NB4 (cell line): Measurements from ENCODE around the gene TAS1R3.

Experiments
- DNase-seq: peaks from one replicate; pipeline ENCODE4 v3.0.0; 2010; ENCODE audit warnings: low read depth
- H3K4me3 ChIP-seq: one replicate; pipeline ENCODE4 v1.5.1; 2011; ENCODE audit warnings: mild to moderate bottlenecking, low read depth, low read length, moderate library complexity
- MYC ChIP-seq: IDR thresholded peaks from 2 replicates; pipeline ENCODE4 v1.6.1; 2011; ENCODE audit warnings: low read depth, low read length
- POLR2A ChIP-seq: IDR thresholded peaks from 2 replicates; pipeline ENCODE4 v1.6.1; 2011; ENCODE audit warnings: mild to moderate bottlenecking; ENCODE audit not compliant: insufficient read length; ENCODE audit errors: extremely low read depth
- TF ChIP-seq, protein P1 (sequence below): IDR thresholded peaks from one replicate; pipeline ENCODE4 v1.5.1; 2012; ENCODE audit warnings: low read depth, low read length
- TF ChIP-seq, protein P2 (sequence below): IDR thresholded peaks from 2 replicates; pipeline ENCODE4 v1.6.1; 2011; ENCODE audit warnings: low read depth, low read length

The TAS1R3 gene

GRCh38 chr1:1338278-1338677 is 7.2 kb downstream of the TAS1R3 start:
- DNase-seq, result no peak
- no peak overlapping the region for H3K4me3 ChIP-seq
- TF ChIP-seq, protein P1, sequence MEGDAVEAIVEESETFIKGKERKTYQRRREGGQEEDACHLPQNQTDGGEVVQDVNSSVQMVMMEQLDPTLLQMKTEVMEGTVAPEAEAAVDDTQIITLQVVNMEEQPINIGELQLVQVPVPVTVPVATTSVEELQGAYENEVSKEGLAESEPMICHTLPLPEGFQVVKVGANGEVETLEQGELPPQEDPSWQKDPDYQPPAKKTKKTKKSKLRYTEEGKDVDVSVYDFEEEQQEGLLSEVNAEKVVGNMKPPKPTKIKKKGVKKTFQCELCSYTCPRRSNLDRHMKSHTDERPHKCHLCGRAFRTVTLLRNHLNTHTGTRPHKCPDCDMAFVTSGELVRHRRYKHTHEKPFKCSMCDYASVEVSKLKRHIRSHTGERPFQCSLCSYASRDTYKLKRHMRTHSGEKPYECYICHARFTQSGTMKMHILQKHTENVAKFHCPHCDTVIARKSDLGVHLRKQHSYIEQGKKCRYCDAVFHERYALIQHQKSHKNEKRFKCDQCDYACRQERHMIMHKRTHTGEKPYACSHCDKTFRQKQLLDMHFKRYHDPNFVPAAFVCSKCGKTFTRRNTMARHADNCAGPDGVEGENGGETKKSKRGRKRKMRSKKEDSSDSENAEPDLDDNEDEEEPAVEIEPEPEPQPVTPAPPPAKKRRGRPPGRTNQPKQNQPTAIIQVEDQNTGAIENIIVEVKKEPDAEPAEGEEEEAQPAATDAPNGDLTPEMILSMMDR, result no peak
- TF ChIP-seq, protein P2, sequence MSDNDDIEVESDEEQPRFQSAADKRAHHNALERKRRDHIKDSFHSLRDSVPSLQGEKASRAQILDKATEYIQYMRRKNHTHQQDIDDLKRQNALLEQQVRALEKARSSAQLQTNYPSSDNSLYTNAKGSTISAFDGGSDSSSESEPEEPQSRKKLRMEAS, result no peak
- TF ChIP-seq POLR2A (no peak), MYC (no peak)

DNA sequence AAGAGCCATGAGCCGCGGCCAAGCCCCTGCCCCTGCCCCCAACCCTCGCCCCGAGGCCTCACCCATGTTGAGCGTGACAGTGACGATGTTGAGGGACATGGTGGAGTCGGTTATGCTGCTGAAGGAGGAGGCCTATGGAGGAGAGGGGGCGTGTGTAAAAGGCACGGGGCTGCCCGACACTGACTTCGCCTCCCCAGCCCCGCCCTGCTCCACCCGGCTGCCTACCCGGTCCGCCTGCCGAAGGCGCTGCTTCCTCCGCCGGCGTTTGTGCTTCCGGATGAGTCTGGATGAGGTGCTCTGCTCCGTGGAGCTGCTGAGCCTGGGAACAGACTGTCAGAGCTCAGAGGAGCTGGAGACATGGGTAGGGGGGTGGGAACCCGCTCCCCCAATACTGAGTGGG is 9.1 kb downstream of the TAS1R3 start:
- TF ChIP-seq, protein P2, result no peak
- no peak for TF ChIP-seq POLR2A
- TF ChIP-seq, protein P1, result no peak
- no peak for TF ChIP-seq MYC
- DNase-seq, result no peak
- H3K4me3 ChIP-seq, result no peak overlapping the region

DNA sequence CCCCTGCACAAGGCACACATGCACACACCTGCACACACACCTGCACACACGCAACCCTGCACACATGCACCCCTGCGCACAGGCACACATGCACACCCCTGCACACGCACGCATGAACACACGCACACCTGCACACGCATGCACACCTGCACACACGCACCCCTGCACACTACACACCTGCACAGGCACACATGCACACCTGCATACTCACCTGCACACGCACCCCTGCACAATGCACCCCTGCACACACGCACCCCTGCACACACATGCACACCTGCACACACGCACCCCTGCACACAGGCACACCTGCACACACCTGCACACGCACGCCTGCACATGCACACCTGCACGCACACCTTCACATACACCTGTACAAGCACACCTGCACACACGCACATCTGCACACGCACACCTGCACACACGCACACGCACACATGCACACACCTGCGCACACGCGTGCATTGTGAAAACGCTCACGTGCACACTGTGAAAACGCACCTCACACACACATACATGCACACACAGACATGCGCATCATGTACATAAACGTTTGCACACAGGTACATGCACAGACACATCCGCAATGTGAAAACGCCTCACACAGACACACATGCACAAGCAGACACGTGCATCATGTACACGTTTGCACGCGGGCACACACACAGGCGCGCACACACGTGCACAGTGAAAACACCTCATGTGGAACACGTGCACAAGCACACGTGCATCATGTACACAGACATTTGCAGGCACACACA is 9.9 kb downstream of the TAS1R3 start:
- no peak for DNase-seq
- no peak overlapping the region for H3K4me3 ChIP-seq
- TF ChIP-seq POLR2A, result no peak
- TF ChIP-seq, protein P1, result no peak
- TF ChIP-seq, protein P2, result no peak
- TF ChIP-seq MYC, result no peak

DNA sequence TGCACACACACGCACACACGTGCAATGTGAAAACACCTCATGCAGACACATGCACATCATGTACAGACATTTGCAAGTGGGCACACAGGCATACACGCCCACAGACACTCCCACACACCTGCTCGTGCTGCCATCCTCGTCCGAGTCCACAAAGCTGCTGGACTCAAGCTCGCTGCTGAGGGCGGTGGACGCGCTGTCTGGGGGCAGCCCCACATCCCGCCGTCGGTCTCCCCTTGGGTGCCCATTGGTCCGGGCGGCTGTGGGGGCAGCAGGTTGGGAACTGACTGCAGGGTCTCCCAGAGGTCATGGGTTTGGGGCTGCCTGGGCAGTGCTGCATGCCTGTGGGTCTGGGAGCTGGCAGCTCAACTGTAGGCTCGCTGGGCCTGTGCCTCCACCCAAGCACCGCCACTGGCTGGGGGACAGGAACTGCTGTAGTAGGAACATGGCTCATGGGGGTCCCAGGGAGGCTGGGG is 10.5 kb downstream of the TAS1R3 start:
- H3K4me3 ChIP-seq, result no peak overlapping the region
- TF ChIP-seq, protein P1, result no peak
- TF ChIP-seq MYC (no peak), POLR2A (no peak)
- TF ChIP-seq, protein P2, result no peak
- DNase-seq, result no peak

DNA sequence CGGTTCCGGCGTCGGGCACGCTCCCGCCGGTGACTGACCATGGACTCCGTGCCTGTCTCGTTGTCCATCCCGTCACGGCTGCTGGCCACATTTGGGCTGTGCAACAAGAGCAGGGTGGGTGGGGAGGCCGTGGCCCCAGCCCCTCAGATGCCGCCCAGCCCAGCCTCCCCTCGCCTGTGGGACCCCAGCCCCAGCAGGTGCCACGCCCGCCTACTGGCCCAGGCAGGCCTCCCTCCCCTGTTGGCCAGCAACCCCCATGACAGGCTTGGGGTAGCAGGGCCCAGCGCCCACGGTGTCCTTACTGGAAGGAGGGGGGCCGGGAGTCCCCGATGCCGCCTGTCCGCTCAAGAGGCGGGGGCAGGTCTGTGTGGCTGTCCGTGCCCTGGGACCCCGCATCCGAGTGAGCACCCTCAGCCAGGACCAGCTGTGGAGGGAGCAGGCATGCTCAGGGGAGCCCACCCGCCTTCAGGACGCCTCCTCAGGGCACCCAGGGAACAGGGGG is 11.0 kb downstream of the TAS1R3 start:
- no peak for DNase-seq
- no peak overlapping the region for H3K4me3 ChIP-seq
- TF ChIP-seq MYC (no peak), POLR2A (no peak)
- TF ChIP-seq, protein P1, result no peak
- TF ChIP-seq, protein P2, result no peak
